Peyer's patch (tissue), 4 donors: ENCODE data around the gene PDLIM1. TPM values are rescaled to one million over a fixed set of nuclear protein-coding genes. Genes with fewer than 3 reads are reported as not detected.
"Not testable (repeated sequence)": the region's sequence is repeated elsewhere in the genome, so short reads cannot be mapped to it uniquely, and the experiment has no call there.

ENCODE experiments used
- DNase-seq, 3 donors: peaks; one replicate each; pipeline ENCODE4 v3.0.0-alpha.2; 2017 to 2019
- H3K27ac ChIP-seq, 4 donors: fragments of 200-600 bp; sonication (generic); one replicate each; pipeline ENCODE4 v1.5.1; 2016 to 2019
- H3K27me3 ChIP-seq, 2 donors: fragments of 200-600 bp; sonication (generic); one replicate each; pipeline ENCODE4 v1.5.1; 2019
- H3K36me3 ChIP-seq, 3 donors: fragments of 200-600 bp; sonication (generic); one replicate each; pipeline ENCODE4 v1.5.1; 2016 to 2019
- H3K4me1 ChIP-seq, 4 donors: fragments of 200-600 bp; sonication (generic); one replicate each; pipeline ENCODE4 v1.5.1; 2016 to 2019
- H3K4me3 ChIP-seq, 4 donors: fragments of 200-600 bp; sonication (generic); 1 replicate in 3 of 4; 2 replicates in 1 of 4; pipeline ENCODE4 v1.5.1; 2016 to 2019; ENCODE audit warnings: mild to moderate bottlenecking in 1 of 4
- H3K9me3 ChIP-seq, 4 donors: fragments of 200-600 bp; sonication (generic); one replicate each; pipeline ENCODE4 v1.5.1; 2016 to 2019; ENCODE audit warnings: mild to moderate bottlenecking in 1 of 4
- POLR2A ChIP-seq, 2 donors: fragments of 450-650 bp; IDR thresholded peaks; one replicate each; pipeline ENCODE4 v1.5.1; 2017; ENCODE audit warnings: antibody characterized with exemption in 2 of 2, mild to moderate bottlenecking in 2 of 2, moderate library complexity in 2 of 2
- total RNA-seq, 4 donors: library from RNA; depleted of rRNA; stranded (reverse); fragments of >200 nt; gene quantifications; one replicate each; pipeline ENCODE4 v1.1.0, GENCODE V29; 2016
- TF ChIP-seq, protein P1 (sequence below), 6 experiments: fragments of 450-650 bp in 4 of 6; fragments of 200-600 bp in 2 of 6; sonication (generic) in 1 of 6; IDR thresholded peaks; one replicate each; pipeline ENCODE4 v1.5.1; 2017 to 2019; ENCODE audit warnings: antibody characterized with exemption in 6 of 6, mild to moderate bottlenecking in 3 of 6, moderate library complexity in 1 of 6

PDLIM1 gene
- total RNA-seq, 4 donors from 2014 or later, result 180 to 351 (median 240) TPM

DNA sequence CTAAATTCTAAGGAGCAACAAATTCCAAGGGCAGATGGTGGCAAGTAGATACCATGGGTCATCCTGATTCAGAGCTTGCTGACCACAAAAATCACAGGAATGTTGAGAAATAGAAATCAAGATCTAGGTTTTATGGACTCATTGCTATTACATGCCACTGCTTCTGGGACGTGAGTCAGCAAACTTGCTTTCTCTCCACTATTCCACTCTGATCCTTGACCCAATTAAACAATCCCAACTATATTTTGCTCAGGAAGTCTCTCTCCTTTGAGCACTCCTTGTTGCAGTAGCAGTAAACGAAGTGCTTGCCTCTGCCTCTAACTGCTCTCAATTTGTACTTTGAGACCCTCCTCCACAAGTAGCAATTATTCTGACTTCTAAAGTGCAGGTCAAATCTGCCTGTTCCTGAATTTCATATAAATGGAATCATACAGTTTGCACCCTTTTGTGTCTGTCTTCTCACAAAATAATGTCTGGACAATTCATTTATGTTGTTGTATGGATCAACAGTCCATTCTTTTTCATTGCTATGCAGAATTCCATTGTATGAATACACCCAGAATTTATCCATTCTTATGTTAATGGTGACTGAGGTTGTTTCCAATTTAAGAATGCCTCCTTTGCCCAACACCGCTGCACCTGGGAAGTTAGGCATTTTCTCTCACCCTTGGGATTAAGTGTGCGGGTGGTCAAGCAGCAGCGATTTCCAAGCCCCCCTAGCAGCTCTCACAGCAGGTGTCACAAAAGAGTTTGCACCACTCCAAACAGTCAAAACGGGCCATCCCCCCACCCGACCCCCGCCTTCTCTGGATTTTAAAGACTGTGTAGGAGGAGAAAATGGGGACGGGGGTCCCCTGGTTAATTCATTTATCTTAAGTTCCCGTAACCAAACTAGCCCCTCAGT is 60.8 kb downstream of the PDLIM1 start:
- Histone ChIP-seq H3K4me3 (peak overlapping the region in 3 of 4 donors; percentile 35 to 53 (median 41)), H3K27ac (peak overlapping the region in 1 of 4 donors; percentile 7), H3K9me3 (no peaks in the 10 kb centered on the region), H3K36me3 (peaks cover 0 to 20% (median 0%) of the 10 kb centered on the region in 3 donors), H3K27me3 (no peaks in the 10 kb centered on the region), H3K4me1 (no peaks in the 10 kb centered on the region)
- TF ChIP-seq, protein P1, sequence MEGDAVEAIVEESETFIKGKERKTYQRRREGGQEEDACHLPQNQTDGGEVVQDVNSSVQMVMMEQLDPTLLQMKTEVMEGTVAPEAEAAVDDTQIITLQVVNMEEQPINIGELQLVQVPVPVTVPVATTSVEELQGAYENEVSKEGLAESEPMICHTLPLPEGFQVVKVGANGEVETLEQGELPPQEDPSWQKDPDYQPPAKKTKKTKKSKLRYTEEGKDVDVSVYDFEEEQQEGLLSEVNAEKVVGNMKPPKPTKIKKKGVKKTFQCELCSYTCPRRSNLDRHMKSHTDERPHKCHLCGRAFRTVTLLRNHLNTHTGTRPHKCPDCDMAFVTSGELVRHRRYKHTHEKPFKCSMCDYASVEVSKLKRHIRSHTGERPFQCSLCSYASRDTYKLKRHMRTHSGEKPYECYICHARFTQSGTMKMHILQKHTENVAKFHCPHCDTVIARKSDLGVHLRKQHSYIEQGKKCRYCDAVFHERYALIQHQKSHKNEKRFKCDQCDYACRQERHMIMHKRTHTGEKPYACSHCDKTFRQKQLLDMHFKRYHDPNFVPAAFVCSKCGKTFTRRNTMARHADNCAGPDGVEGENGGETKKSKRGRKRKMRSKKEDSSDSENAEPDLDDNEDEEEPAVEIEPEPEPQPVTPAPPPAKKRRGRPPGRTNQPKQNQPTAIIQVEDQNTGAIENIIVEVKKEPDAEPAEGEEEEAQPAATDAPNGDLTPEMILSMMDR (IDR thresholded peaks at IDR 0.05), result no peak
- DNase-seq, result no peak

DNA sequence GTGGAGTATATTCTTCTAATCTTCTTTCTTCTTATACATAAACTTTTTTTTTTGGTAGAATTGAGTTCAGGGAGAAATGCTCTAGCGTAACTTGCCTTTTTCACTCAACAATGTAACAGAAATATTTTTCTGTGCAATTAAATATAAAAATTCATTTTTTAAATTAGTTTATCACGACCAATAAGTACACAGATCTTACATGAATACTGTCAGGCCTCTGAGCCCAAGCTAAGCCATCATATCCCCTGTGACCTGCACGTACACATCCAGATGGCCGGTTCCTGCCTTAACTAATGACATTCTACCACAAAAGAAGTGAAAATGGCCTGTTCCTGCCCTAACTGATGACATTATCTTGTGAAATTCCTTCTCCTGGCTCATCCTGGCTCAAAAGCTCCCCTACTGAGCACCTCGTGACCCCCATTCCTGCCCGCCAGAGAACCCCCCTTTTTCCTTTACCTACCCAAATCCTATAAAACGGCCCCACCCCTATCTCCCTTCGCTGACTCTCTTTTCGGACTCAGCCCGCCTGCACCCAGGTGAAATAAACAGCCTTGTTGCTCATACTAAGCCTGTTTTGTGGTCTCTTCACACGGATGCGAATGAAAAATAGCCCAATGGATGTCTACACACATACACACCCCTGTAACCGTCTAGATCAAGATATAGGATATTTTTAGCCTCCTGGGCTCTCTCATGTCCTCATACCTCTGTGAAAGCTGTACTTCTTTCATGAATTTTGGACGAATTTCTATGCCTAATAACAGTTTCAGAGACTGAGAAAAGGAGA is 61.7 kb downstream of the PDLIM1 start:
- DNase-seq, H3K4me3 ChIP-seq, H3K9me3 ChIP-seq, H3K4me1 ChIP-seq, H3K27ac ChIP-seq, H3K27me3 ChIP-seq: not testable (repeated sequence)
- H3K36me3 ChIP-seq, result peaks cover 0 to 12% (median 0%) of the 10 kb centered on the region in 3 donors

DNA sequence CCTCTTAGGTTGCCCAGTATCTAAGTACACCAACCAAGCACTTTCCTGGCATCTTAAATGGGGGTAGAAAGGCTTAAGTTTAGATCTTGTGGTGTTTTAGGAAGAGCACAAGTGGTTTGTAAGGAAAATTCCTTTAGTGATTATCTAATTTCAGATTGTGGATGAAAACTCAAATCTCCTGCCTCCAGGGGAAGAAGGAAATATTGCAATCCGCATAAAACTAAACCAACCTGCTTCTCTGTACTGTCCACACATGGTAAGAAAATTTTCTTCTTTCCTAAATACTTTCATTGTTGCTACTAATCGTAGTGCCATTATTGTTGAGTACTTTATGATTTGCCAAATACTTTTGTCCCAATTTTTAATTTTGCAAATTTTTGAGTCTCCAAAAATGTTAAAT is 65.7 kb downstream of the PDLIM1 start:
- H3K4me3 ChIP-seq, result no peak overlapping the region
- H3K27ac ChIP-seq, result no peak overlapping the region
- TF ChIP-seq, protein P1 (IDR thresholded peaks at IDR 0.05), result no peak
- TF ChIP-seq POLR2A (IDR thresholded peaks at IDR 0.05), result no peak
- H3K36me3 ChIP-seq, result no peaks in the 10 kb centered on the region
- H3K4me1 ChIP-seq, result no peaks in the 10 kb centered on the region
- no peaks in the 10 kb centered on the region for H3K9me3 ChIP-seq
- DNase-seq, result no peak
- H3K27me3 ChIP-seq, result no peaks in the 10 kb centered on the region

DNA sequence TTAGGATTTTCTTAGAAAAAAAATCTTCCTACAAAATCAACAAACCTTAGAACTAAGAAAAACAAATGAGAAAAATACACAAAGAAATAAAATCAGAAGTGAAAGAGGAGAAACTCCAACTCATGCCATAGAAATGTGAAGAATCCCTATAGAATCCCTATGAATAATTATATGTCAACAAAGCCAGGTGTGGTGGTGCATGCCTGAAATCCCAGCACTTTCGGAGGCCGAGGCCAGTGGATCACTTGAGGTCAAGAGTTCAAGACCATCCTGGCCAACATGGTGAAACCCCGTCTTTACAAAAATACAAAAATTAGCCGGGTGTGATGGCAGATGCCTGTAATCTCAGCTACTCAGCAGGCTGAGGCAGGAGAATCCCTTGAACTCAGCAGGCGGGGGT is 69.7 kb downstream of the PDLIM1 start:
- no peaks in the 10 kb centered on the region for H3K27me3 ChIP-seq
- DNase-seq, result no peak
- TF ChIP-seq, protein P1 (IDR thresholded peaks at IDR 0.05), result no peak
- no peak for TF ChIP-seq POLR2A (IDR thresholded peaks at IDR 0.05)
- H3K4me1 ChIP-seq, result no peaks in the 10 kb centered on the region
- no peak overlapping the region for H3K4me3 ChIP-seq
- H3K36me3 ChIP-seq, result peaks cover 0 to 2% (median 0%) of the 10 kb centered on the region in 3 donors
- no peak overlapping the region for H3K27ac ChIP-seq
- no peaks in the 10 kb centered on the region for H3K9me3 ChIP-seq

DNA sequence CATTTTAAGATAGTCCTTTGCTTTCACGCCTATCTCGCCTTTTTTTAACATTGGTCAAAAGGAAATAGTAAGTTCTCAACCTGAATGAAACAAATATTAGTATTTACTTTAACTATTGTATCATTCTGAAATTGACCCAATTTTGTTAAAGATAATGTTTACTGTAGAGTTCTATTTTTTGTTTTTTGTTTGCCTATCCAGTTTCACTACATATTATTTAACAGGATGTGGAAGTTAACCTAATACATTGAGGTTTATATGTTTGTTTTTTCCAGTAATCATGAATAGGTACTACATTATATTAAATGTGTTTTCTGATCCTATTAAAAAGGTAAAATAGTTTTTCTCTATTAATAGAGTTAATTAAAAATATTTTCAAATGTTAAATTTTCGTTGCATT is 70.3 kb downstream of the PDLIM1 start:
- peaks cover 0 to 2% (median 0%) of the 10 kb centered on the region in 3 donors for H3K36me3 ChIP-seq
- no peaks in the 10 kb centered on the region for H3K9me3 ChIP-seq
- H3K4me1 ChIP-seq, result no peaks in the 10 kb centered on the region
- H3K27ac ChIP-seq, result no peak overlapping the region
- no peaks in the 10 kb centered on the region for H3K27me3 ChIP-seq
- H3K4me3 ChIP-seq, result no peak overlapping the region
- TF ChIP-seq, protein P1 (IDR thresholded peaks at IDR 0.05), result no peak
- no peak for TF ChIP-seq POLR2A (IDR thresholded peaks at IDR 0.05)
- DNase-seq, result no peak

DNA sequence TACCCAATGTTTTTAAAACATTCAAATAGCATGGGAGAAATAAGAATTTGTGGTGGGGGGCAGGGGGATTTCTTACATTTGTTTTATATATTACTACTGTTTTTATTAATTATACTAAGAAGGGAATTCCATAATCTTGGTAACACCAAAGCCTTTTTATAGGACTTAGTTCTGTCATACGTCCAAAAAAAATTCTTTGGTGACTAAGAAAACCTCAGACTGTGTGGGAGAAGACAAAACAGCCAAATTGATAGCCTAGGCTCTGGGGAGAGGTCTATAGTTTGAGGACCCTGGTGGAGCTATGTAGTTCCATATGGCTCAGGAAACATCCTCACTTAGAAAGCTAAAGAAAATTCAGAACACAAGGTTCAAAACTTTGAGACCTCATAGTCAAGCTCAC is 73.3 kb downstream of the PDLIM1 start:
- Histone ChIP-seq H3K27ac (no peak overlapping the region), H3K9me3 (no peaks in the 10 kb centered on the region), H3K4me1 (no peaks in the 10 kb centered on the region), H3K4me3 (no peak overlapping the region), H3K27me3 (no peaks in the 10 kb centered on the region), H3K36me3 (peaks cover 0 to 2% (median 0%) of the 10 kb centered on the region in 3 donors)
- no peak for DNase-seq
- TF ChIP-seq, protein P1 (IDR thresholded peaks at IDR 0.05), result no peak
- TF ChIP-seq POLR2A (IDR thresholded peaks at IDR 0.05), result no peak
